HG03108 (cell line): ENCODE data around the gene GPSM1.

Source experiments
- ATAC-seq: cut with Tn5 transposase; IDR thresholded peaks from one replicate; pipeline ENCODE4 v1.9.1; 2021; ENCODE audit warnings: moderate library complexity; ENCODE audit not compliant: unreplicated experiment

Gene GPSM1

DNA sequence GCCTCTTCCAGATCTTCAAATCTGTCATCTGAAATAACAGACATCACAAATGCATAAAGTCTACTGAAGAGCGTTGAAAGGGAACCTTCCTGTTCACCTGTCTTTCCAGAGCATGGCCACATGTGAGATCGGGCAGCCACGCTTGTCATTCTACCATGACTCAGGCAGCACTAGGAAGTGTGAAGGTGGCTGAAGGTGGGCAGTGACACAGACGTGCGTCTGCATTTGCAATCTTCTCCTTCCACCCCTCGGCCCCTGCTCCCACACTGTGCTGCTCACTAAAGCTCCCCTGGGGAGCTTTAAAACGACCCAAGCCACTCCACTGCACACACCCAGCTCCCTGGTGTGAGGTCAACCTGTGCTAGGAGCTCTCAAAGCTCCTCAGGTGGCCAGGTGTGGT, 80.6 kb downstream of the GPSM1 start:
- ATAC-seq: no peak
